CD4-positive, alpha-beta memory T cell (primary cell): Measurements from ENCODE around the gene ANO7. TPM values are rescaled to one million over a fixed set of nuclear protein-coding genes. Genes with fewer than 3 reads are reported as not detected.
A peak's percentile ranks its signal among the peaks of the same experiment; 100 is the strongest.

Experiments used
- CTCF ChIA-PET: fragments of 350-600 bp; sonication (Branson Sonifier 250); formaldehyde crosslinking; loops from one replicate; lab custom pipeline; 2021; ENCODE audit warnings: inconsistent platforms; ENCODE audit not compliant: partially characterized antibody; lab: Charles Lee
- POLR2A ChIA-PET: fragments of 350-600 bp; sonication (Branson Sonifier 250); formaldehyde crosslinking; loops from one replicate; lab custom pipeline; 2021; ENCODE audit not compliant: partially characterized antibody; lab: Charles Lee
- DNase-seq, 5 donors: peaks; one replicate each; pipeline versions ENCODE4 v3.0.0 to v3.0.0-alpha.2; 2020 to 2022; ENCODE audit warnings: mixed read lengths in 1 of 5
- H3K27ac ChIP-seq: one replicate; pipeline ENCODE4 v1.7.0; 2013; ENCODE audit warnings: low read depth, low read length
- H3K27me3 ChIP-seq: 2 replicates; pipeline ENCODE4 v1.7.0; 2013; ENCODE audit warnings: mild to moderate bottlenecking, low read length, moderate library complexity; ENCODE audit not compliant: insufficient read depth
- H3K36me3 ChIP-seq: 2 replicates; pipeline ENCODE4 v1.7.0; 2013; ENCODE audit warnings: mild to moderate bottlenecking, low read length, moderate library complexity; ENCODE audit not compliant: insufficient read depth
- H3K4me1 ChIP-seq: 2 replicates; pipeline ENCODE4 v1.7.0; 2013; ENCODE audit warnings: mild to moderate bottlenecking, low read length, moderate library complexity; ENCODE audit not compliant: insufficient read depth
- H3K4me3 ChIP-seq, 2 donors: one replicate each; pipeline ENCODE4 v1.7.0; 2013; ENCODE audit warnings: low read length in 2 of 2, mild to moderate bottlenecking in 1 of 2
- H3K9me3 ChIP-seq, 2 donors: one replicate each; pipeline ENCODE4 v1.7.0; 2013; ENCODE audit warnings: low read length in 2 of 2, control low read depth in 1 of 2; ENCODE audit not compliant: control insufficient read depth in 1 of 2
- H3K27ac Mint-ChIP-seq, 7 donors: one replicate each; pipeline ENCODE4 v1.8.0; 2020 to 2021; ENCODE audit warnings: mixed read lengths in 7 of 7, mild to moderate bottlenecking in 6 of 7, inconsistent platforms in 3 of 7, moderate library complexity in 3 of 7
- H3K27me3 Mint-ChIP-seq, 2 donors: one replicate each; pipeline ENCODE4 v1.8.0; 2020 to 2021; ENCODE audit warnings: mixed read lengths in 2 of 2
- H3K36me3 Mint-ChIP-seq, 2 donors: one replicate each; pipeline ENCODE4 v1.8.0; 2020 to 2021; ENCODE audit warnings: mixed read lengths in 2 of 2, inconsistent platforms in 1 of 2, mild to moderate bottlenecking in 1 of 2
- H3K4me1 Mint-ChIP-seq, 4 donors: one replicate each; pipeline ENCODE4 v1.8.0; 2020 to 2021; ENCODE audit warnings: mixed read lengths in 4 of 4, mild to moderate bottlenecking in 1 of 4
- H3K4me3 Mint-ChIP-seq, 8 donors: one replicate each; pipeline ENCODE4 v1.8.0; 2020 to 2021; ENCODE audit warnings: mixed read lengths in 8 of 8, mild to moderate bottlenecking in 7 of 8, moderate library complexity in 6 of 8, inconsistent platforms in 3 of 8
- H3K9me3 Mint-ChIP-seq, 8 donors: one replicate each; pipeline ENCODE4 v1.8.0; 2020 to 2021; ENCODE audit warnings: mixed read lengths in 8 of 8, mild to moderate bottlenecking in 5 of 8, inconsistent platforms in 3 of 8, moderate library complexity in 1 of 8
- intact Hi-C: fragments of 100-400 bp; cut with micrococcal nuclease; formaldehyde crosslinking; loops from one replicate; pipeline ENCODE4 v1.15.1; 2023
- polyA plus RNA-seq, 2 donors: library from polyadenylated mRNA; unstranded; fragments of 300-500 nt; fragmentation: Illumina TruSeq; gene quantifications; one replicate each; pipeline ENCODE4 v1.2.3, GENCODE V29; 2021
- total RNA-seq, 2 experiments: library from RNA; stranded (reverse); gene quantifications; one replicate each; pipeline ENCODE4 v1.2.3, GENCODE V29; 2021

ANO7 gene
- total and polyA plus RNA-seq, 4 experiments from 2014 or later: 0.13 to 0.81 (median 0.53) TPM; not detected in 1

DNA sequence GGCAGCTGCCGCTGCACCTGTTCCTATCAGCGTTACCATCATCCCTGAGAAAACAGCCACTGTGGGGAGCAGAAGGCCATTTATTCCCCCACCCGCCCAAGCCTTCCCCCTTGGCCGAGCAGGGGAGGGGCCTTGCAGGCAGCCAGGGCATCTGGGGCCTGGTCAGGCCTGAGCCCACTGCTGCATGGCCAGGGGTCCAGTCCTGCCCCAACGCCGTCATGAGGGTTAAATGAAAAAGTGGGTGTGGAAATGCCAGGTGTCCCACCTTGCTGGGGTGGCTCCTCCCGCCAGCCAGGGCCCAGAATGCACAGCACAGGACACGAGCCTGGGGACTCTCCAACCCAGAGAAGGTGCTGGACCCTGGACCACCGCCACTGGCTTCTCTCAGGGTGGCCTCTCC is 14.2 kb downstream of the ANO7 start:
- Histone ChIP-seq H3K4me3 (no peak overlapping the region), H3K9me3 (no peaks in the 10 kb centered on the region), H3K4me1 (no peaks in the 10 kb centered on the region), H3K27me3 (no peaks in the 10 kb centered on the region), H3K36me3 (no peaks in the 10 kb centered on the region), H3K27ac (no peak overlapping the region)
- POLR2A ChIA-PET: no interaction called here
- intact Hi-C loops: no loop called here
- CTCF ChIA-PET: no interaction called here
- Mint-ChIP-seq H3K27me3 (no peaks in the 10 kb centered on the region), H3K36me3 (no peaks in the 10 kb centered on the region), H3K4me1 (no peaks in the 10 kb centered on the region), H3K4me3 (no peak overlapping the region), H3K27ac (no peak overlapping the region), H3K9me3 (no peaks in the 10 kb centered on the region)
- no peak for DNase-seq

DNA sequence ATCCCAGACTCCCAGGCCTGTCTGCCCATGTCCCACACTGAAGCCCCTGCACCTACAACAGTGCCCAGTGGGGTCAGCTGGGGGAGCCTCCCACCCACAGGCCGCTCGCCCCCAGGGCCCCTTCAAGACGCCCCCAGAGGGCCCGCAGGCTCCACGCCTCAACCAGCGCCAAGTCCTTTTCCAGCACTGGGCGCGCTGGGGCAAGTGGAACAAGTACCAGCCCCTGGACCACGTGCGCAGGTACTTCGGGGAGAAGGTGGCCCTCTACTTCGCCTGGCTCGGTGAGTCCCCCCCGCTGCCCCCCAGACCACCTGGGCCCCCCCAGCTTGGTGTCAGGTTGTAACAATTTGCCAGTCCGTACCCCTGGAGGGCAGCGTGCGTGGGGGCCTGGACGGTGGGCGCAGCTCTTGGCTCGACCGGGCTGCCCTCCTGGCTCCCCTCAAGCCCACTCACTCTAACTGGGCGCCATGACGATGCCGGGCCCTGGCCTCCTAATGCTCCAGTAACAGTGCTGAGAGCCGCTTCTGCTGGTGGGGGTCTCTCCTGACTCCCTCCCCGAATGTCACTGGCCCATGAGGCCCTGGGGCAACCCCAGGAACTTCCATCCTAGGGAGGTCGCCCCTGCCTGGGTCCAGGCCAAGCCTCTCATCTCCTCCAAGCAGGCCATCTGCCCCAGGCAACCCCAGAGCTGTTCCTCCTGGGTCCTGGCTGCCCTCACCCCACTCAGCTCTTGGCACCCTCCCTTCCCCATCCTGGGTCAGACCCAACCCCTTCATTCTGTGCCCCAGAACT is 14.9 kb downstream of the ANO7 start:
- H3K9me3 ChIP-seq: no peaks in the 10 kb centered on the region
- no peaks in the 10 kb centered on the region for H3K27me3 ChIP-seq
- POLR2A ChIA-PET: interaction anchor here (1.0 kb wide), 1 partner anchor 10 kb away, joined by 4 read pairs; no protein-coding TSS in a partner anchor
- H3K4me3 ChIP-seq: no peak overlapping the region
- H3K27me3 Mint-ChIP-seq: no peaks in the 10 kb centered on the region
- intact Hi-C loops: no loop called here
- no peak overlapping the region for H3K27ac ChIP-seq
- H3K36me3 ChIP-seq: no peaks in the 10 kb centered on the region
- H3K27ac Mint-ChIP-seq: no peak overlapping the region
- H3K36me3 Mint-ChIP-seq: no peaks in the 10 kb centered on the region
- CTCF ChIA-PET: no interaction called here
- DNase-seq: no peak
- H3K9me3 Mint-ChIP-seq: no peaks in the 10 kb centered on the region
- no peak overlapping the region for H3K4me3 Mint-ChIP-seq
- no peaks in the 10 kb centered on the region for H3K4me1 Mint-ChIP-seq
- no peaks in the 10 kb centered on the region for H3K4me1 ChIP-seq

DNA sequence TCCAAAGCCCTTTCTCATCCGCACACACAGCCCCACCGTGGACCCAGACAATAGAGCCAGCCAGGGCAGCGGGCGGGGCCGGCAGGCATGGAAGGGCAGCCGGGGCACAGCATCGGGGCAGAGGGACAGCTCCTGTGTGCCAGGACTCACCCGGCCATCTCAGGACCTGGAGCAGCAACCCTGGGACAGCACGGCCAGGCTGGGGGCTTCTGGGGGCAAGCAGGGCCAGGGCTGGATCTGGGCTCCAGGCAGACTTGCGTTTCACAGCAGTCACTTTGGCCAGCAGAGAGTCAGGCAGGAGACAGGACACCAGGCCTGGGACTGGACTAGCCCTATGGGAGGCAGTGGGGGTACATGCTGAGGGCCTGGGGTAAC is 15.5 kb downstream of the ANO7 start:
- no peak for DNase-seq
- Mint-ChIP-seq H3K4me3 (no peak overlapping the region), H3K4me1 (no peaks in the 10 kb centered on the region), H3K27me3 (no peaks in the 10 kb centered on the region), H3K27ac (no peak overlapping the region), H3K36me3 (no peaks in the 10 kb centered on the region), H3K9me3 (no peaks in the 10 kb centered on the region)
- Histone ChIP-seq H3K27ac (no peak overlapping the region), H3K36me3 (no peaks in the 10 kb centered on the region), H3K27me3 (no peaks in the 10 kb centered on the region), H3K4me3 (no peak overlapping the region), H3K4me1 (no peaks in the 10 kb centered on the region), H3K9me3 (no peaks in the 10 kb centered on the region)
- intact Hi-C loops: no loop called here
- ChIA-PET CTCF (no interaction called here), POLR2A (interaction anchor here (1.0 kb wide), 1 partner anchor 9 kb away, joined by 4 read pairs; no protein-coding TSS in a partner anchor)

DNA sequence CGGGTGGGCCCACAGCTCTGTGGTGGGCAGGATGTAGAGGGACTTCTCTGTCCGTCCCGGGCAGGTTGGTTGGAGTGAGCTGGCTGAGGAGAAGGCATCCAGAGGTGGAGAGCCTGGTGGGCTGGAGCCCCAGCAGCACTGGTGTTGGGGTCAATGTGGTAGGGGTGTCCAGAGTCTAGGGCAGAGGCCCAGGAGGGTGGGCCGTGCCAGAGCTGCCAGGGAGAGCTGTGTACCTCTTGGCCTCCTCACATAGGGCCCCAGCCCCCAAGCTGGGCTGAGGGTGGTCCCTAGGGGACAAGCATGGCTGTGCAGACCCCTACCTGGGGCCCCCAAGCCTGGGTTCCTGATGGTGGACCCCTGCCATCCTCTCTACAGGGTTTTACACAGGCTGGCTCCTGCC is 16.0 kb downstream of the ANO7 start:
- Histone ChIP-seq H3K4me1 (no peaks in the 10 kb centered on the region), H3K36me3 (no peaks in the 10 kb centered on the region), H3K27me3 (no peaks in the 10 kb centered on the region), H3K4me3 (no peak overlapping the region), H3K9me3 (no peaks in the 10 kb centered on the region), H3K27ac (no peak overlapping the region)
- no peak for DNase-seq
- intact Hi-C loops: no loop called here
- CTCF ChIA-PET: no interaction called here
- H3K36me3 Mint-ChIP-seq: no peaks in the 10 kb centered on the region
- H3K4me1 Mint-ChIP-seq: no peaks in the 10 kb centered on the region
- H3K27me3 Mint-ChIP-seq: no peaks in the 10 kb centered on the region
- H3K27ac Mint-ChIP-seq: no peak overlapping the region
- POLR2A ChIA-PET: interaction anchor here (1.0 kb wide), 1 partner anchor 9 kb away, joined by 4 read pairs; no protein-coding TSS in a partner anchor
- H3K4me3 Mint-ChIP-seq: no peak overlapping the region
- H3K9me3 Mint-ChIP-seq: no peaks in the 10 kb centered on the region

DNA sequence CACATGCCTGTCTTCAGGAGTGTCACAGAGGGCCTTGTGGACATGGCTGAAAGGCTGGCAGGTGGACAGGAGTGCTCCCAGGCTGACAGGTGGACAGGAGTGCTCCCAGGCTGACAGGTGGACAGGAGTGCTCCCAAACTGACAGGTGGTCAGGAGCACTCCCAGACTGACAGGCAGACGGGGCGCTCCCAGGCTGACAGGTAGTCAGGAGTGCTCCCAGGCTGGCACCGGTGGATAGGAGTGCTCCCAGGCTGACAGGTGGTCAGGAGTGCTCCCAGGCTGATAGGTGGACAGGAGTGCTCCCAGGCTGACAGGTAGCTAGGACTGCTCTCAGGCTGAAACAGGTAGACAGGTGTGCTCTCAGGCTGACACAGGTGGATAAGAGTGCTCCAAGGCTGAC is 16.6 kb downstream of the ANO7 start:
- ChIA-PET CTCF (no interaction called here), POLR2A (no interaction called here)
- Histone ChIP-seq H3K9me3 (no peaks in the 10 kb centered on the region), H3K4me1 (no peaks in the 10 kb centered on the region), H3K36me3 (no peaks in the 10 kb centered on the region), H3K4me3 (no peak overlapping the region), H3K27me3 (no peaks in the 10 kb centered on the region), H3K27ac (no peak overlapping the region)
- H3K4me1 Mint-ChIP-seq: no peaks in the 10 kb centered on the region
- H3K27me3 Mint-ChIP-seq: no peaks in the 10 kb centered on the region
- no peak for DNase-seq
- intact Hi-C loops: no loop called here
- H3K4me3 Mint-ChIP-seq: no peak overlapping the region
- H3K9me3 Mint-ChIP-seq: no peaks in the 10 kb centered on the region
- no peaks in the 10 kb centered on the region for H3K36me3 Mint-ChIP-seq
- peak overlapping the region in 1 of 7 donors; percentile 47 for H3K27ac Mint-ChIP-seq

DNA sequence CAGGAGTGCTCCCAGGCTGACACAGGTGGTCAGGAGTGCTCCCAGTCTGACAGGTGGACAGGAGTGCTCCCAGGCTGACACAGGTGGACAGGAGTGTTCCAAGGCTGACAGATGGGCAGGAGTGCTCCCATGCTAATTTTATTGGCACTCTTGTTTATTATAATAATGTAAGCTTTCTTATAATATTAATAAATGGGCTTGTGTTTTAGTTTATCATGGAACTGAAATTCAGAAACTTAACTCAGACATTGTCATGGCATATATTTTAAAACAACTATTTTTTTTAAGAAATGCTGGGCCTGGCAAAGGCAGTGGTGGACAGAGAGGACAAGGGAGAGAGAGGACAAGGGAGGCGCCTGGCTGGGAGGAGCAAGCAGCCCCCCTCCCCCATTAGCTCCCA is 18.7 kb downstream of the ANO7 start:
- no peak for DNase-seq
- Mint-ChIP-seq H3K27me3 (no peaks in the 10 kb centered on the region), H3K4me3 (no peak overlapping the region), H3K27ac (no peak overlapping the region), H3K4me1 (no peaks in the 10 kb centered on the region), H3K9me3 (no peaks in the 10 kb centered on the region), H3K36me3 (no peaks in the 10 kb centered on the region)
- ChIA-PET POLR2A (interaction anchor here (0.8 kb wide), 1 partner anchor 9 kb away, joined by 3 read pairs; no protein-coding TSS in a partner anchor), CTCF (no interaction called here)
- H3K4me3 ChIP-seq: no peak overlapping the region
- H3K27ac ChIP-seq: no peak overlapping the region
- intact Hi-C loops: no loop called here
- H3K27me3 ChIP-seq: no peaks in the 10 kb centered on the region
- H3K9me3 ChIP-seq: no peaks in the 10 kb centered on the region
- H3K36me3 ChIP-seq: no peaks in the 10 kb centered on the region
- no peaks in the 10 kb centered on the region for H3K4me1 ChIP-seq

DNA sequence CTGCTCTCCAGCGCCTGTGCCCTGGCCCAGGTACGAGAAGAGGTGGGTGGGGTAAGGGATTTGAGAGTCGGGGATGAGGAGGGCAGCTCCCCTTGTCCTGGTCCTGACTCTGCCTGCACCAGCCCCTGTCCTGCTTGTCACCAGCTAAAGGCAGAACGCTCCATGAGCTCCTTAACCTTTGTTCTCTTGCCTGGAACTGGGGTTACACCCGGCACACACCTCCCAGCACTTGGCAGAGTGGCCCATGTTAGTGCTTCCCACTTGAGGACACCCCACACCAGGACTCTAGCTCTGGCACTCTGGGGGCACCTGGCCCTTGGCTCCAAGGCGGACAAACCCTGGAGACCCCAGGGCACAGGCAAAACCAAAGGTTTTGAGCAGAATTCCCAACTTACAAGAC is 19.2 kb downstream of the ANO7 start:
- H3K36me3 Mint-ChIP-seq: no peaks in the 10 kb centered on the region
- H3K9me3 Mint-ChIP-seq: no peaks in the 10 kb centered on the region
- Histone ChIP-seq H3K4me1 (no peaks in the 10 kb centered on the region), H3K27ac (no peak overlapping the region), H3K4me3 (no peak overlapping the region), H3K36me3 (no peaks in the 10 kb centered on the region), H3K9me3 (no peaks in the 10 kb centered on the region), H3K27me3 (no peaks in the 10 kb centered on the region)
- no peaks in the 10 kb centered on the region for H3K27me3 Mint-ChIP-seq
- POLR2A ChIA-PET: interaction anchor here (0.8 kb wide), 1 partner anchor 8 kb away, joined by 3 read pairs; no protein-coding TSS in a partner anchor
- no peaks in the 10 kb centered on the region for H3K4me1 Mint-ChIP-seq
- intact Hi-C loops: no loop called here
- H3K27ac Mint-ChIP-seq: no peak overlapping the region
- CTCF ChIA-PET: no interaction called here
- no peak overlapping the region for H3K4me3 Mint-ChIP-seq
- no peak for DNase-seq
